Measurements from ENCODE around the gene GNPTG. TPM values are rescaled to one million over a fixed set of nuclear protein-coding genes. Genes with fewer than 3 reads are reported as not detected.

The GNPTG gene
- total RNA-seq, 4 donors from 2014 or later: 20.6 to 37.5 (median 30.2) TPM

GRCh38 chr16:1333149-1333812 is 18.4 kb upstream of the GNPTG start, which contains the start of gene BAIAP3:
Gene BAIAP3 (plus strand): TSS chr16:1333645. CDS start chr16:1338550, 4,905 bp downstream.
- Histone ChIP-seq H3K9me3 (no peaks in the 10 kb centered on the region), H3K27ac (peak within 1 kb of the TSS; percentile 4 to 56 (median 44)), H3K4me1 (peaks cover 0 to 4% of the 10 kb centered on the region in 2 donors), H3K36me3 (no peaks in the 10 kb centered on the region), H3K27me3 (peaks cover 27 to 52% (median 47%) of the 10 kb centered on the region in 3 donors), H3K4me3 (peak within 1 kb of the TSS; percentile 43 to 56 (median 46))
- peak in 1 of 2 donors; percentile 61 for ATAC-seq
- no peak for DNase-seq
- TF ChIP-seq, protein P1, sequence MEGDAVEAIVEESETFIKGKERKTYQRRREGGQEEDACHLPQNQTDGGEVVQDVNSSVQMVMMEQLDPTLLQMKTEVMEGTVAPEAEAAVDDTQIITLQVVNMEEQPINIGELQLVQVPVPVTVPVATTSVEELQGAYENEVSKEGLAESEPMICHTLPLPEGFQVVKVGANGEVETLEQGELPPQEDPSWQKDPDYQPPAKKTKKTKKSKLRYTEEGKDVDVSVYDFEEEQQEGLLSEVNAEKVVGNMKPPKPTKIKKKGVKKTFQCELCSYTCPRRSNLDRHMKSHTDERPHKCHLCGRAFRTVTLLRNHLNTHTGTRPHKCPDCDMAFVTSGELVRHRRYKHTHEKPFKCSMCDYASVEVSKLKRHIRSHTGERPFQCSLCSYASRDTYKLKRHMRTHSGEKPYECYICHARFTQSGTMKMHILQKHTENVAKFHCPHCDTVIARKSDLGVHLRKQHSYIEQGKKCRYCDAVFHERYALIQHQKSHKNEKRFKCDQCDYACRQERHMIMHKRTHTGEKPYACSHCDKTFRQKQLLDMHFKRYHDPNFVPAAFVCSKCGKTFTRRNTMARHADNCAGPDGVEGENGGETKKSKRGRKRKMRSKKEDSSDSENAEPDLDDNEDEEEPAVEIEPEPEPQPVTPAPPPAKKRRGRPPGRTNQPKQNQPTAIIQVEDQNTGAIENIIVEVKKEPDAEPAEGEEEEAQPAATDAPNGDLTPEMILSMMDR (IDR thresholded peaks at IDR 0.05 in 4 of 5, conservative IDR thresholded peaks at IDR 0.05 in 1 of 5): no peak
- TF ChIP-seq POLR2A (IDR thresholded peaks at IDR 0.05): peak in 1 of 2 donors; percentile 26
- in situ Hi-C loops (cut with MboI; ENCODE audit: low sequenced_read_pairs in 4 of 4): no loop called here
- intact Hi-C loops (cut with DNase I; ENCODE audit: low total_unique reads): no loop called here

DNA sequence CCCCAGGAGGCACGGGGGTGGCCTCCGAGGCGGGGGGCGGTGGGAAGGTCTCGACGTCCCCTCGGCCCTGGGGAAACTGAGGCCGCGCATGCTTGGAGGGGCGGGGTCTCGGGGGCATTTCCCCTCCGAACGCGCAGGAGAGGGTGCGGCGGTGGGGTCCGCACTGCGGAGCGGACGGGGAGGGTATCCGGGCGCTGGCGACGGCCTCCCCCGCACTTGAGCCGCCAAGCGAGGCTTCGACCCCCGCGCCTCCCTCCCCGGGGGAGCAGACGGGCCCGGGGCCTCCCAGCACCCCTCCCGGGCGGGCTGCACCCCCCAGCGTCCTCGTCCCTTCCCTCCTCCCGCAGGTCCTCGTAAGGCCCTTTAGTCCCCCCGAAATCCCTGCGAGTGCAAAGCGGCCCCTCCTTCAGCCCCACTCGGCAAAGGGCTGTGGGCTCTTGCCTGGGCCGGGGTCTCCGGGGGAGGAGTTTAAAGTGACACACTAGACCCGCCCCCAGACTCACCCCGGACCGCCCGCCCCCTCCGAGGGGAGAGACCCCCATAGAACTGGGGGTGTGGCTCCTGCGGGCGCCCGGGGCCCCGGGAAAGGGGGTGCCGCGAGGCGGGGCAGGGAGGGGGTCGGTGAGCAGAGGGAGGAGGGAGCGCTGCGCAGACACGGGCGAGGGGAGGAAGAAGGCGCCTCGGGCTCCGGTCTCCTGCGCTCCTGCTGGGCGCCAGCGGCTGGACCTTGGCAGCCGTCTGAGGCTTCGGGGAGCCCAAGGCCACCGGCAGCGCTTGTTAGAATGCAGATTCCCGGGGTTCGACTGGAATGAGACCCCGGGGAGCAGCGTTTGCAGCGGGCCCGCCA is 17.7 kb upstream of the GNPTG start:
- Histone ChIP-seq H3K4me1 (peaks cover 0 to 4% of the 10 kb centered on the region in 2 donors), H3K27ac (no peak overlapping the region), H3K36me3 (no peaks in the 10 kb centered on the region), H3K4me3 (peak overlapping the region; percentile 26 to 56 (median 38)), H3K27me3 (peaks cover 27 to 52% (median 47%) of the 10 kb centered on the region in 3 donors), H3K9me3 (no peaks in the 10 kb centered on the region)
- ATAC-seq (peak in 1 of 2 donors; percentile 13), DNase-seq (no peak)
- in situ Hi-C loops (cut with MboI; ENCODE audit: low sequenced_read_pairs in 4 of 4) (no loop called here), intact Hi-C loops (cut with DNase I; ENCODE audit: low total_unique reads) (no loop called here)
- no peak for TF ChIP-seq POLR2A (IDR thresholded peaks at IDR 0.05)
- TF ChIP-seq, protein P1 (IDR thresholded peaks at IDR 0.05 in 4 of 5, conservative IDR thresholded peaks at IDR 0.05 in 1 of 5): no peak

- H3K27me3 ChIP-seq: peaks cover 27 to 52% (median 47%) of the 10 kb centered on the region in 3 donors
- in situ Hi-C loops (cut with MboI; ENCODE audit: low sequenced_read_pairs in 4 of 4) (no loop called here), intact Hi-C loops (cut with DNase I; ENCODE audit: low total_unique reads) (no loop called here)
- peak overlapping the region in 1 of 4 donors; percentile 56 for H3K4me3 ChIP-seq
- H3K9me3 ChIP-seq: no peaks in the 10 kb centered on the region
- no peaks in the 10 kb centered on the region for H3K36me3 ChIP-seq
- no peak for ATAC-seq
- DNase-seq: no peak
- H3K27ac ChIP-seq: no peak overlapping the region
- no peak for TF ChIP-seq POLR2A (IDR thresholded peaks at IDR 0.05)
- TF ChIP-seq, protein P1 (IDR thresholded peaks at IDR 0.05 in 4 of 5, conservative IDR thresholded peaks at IDR 0.05 in 1 of 5): no peak
- H3K4me1 ChIP-seq: peaks cover 0 to 4% of the 10 kb centered on the region in 2 donors
Measured at GRCh38 chr16:1334739-1335138, 17.0 kb upstream of the GNPTG start.

DNA sequence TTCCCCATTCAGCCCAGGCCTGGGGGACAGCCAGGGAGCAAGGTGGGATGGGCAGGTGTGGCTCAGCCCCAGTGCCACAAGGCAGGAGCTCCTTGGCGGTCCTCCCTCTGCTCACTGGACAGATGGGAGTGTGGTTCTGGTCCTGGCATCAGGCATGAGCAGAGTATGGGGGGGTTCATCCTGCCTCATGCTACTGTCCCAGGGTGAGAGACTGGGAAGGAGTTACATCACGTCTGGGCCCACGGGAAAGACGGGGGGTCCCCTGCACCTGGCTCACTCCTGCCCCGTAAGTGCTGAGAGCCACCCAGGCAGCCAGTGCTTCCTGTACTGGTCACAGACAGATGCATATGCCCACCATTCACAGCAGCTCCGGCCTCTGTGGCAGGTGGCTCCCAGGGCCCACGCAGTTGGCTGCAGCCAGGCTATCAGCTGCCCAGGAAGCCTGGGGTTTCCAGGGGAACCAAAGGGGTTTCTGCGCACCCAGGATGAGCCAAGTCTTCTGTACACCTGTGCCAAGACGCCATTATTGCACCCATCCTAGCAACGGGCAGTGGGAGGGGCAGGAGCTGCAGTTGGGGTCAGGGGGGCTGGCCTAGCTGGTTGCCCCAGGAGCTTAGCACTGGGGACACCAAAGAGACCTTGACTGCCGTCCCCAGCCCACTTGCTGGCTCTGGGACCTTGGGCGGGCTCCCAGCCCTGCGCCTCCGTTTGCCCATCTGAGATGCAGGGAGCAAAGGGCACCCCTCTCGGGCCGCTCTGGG is 16.3 kb upstream of the GNPTG start:
- Histone ChIP-seq H3K4me3 (no peak overlapping the region), H3K9me3 (no peaks in the 10 kb centered on the region), H3K4me1 (peaks cover 0 to 4% of the 10 kb centered on the region in 2 donors), H3K36me3 (no peaks in the 10 kb centered on the region), H3K27me3 (peaks cover 27 to 47% (median 46%) of the 10 kb centered on the region in 3 donors), H3K27ac (no peak overlapping the region)
- intact Hi-C loops (cut with DNase I; ENCODE audit: low total_unique reads) (no loop called here), in situ Hi-C loops (cut with MboI; ENCODE audit: low sequenced_read_pairs in 4 of 4) (no loop called here)
- DNase-seq: no peak
- no peak for ATAC-seq
- TF ChIP-seq, protein P1 (IDR thresholded peaks at IDR 0.05 in 4 of 5, conservative IDR thresholded peaks at IDR 0.05 in 1 of 5): no peak
- no peak for TF ChIP-seq POLR2A (IDR thresholded peaks at IDR 0.05)

Measured in gastrocnemius medialis (tissue), 4 donors.